ENCODE data around the gene CTU1.

CTU1 gene

DNA sequence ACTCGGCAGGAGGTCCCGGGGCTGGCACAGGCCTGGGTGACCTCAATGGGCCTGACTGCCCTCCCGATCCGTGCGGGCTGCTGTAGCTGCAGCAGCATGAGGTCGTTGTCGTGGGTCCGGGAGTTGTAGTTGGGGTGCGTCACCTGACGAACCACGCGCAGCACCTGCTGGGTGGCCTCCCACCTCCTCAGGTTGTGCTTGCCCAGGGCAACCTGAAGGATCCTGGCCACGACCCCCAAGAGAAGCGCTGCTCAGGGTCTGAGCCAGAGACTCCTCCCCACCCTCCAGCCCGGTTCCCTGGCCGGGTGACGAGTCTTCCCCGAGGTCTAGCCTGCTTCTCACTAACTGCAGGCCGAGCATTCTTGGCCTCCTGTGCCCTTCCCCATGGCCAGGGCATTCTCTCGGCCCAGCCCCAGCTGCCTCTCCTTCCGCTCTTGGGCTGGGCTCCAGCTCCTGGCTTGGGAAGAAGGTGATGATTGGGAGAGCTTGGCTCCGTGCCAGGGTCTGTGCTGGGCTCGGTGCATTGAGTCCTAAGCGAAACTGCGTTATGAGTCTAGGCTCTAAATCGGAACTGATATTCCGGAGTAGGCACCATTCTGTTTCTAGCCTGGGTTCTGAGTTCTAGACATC lies 28.6 kb downstream of the CTU1 start:
- no peak for DNase-seq

DNA sequence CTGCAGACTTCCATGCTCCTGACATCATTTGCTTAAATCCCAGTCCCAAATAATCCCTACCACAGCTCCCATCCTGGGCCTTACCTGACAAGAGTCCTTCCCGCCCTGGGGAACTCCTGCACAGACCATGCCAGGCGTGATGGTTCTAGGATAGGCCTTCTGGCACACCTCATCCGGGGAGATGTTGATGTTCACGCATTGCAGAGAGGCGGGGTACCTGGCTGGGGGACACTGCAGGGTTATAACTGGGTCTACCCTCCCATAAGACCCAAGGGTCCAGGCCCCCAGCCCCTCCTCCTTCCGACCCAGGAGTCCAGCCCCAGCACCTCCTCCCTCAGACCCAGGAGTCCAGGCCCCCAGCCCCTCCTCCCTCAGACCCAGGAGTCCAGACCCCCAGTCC lies 29.5 kb downstream of the CTU1 start:
- DNase-seq: no peak

DNA sequence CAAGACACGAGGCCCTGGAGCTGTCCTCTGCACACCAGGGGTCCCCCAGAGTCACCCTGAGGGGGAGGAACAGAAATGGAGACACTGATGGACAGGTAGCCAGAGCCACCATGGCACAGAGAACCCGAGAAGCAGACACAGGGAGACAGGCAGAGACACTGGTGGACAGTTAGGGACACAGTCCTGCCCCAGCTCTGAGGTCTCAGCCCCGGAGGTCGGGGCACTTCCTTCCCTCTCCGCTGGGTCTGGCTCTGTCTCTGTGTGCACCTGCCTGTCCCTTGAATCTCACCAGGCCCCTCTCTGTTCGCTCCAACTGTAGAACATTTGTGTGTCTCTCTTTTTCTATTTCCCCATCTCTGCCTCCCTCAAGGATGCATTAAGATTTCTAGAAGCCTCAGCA lies 30.1 kb downstream of the CTU1 start:
- no peak for DNase-seq

DNA sequence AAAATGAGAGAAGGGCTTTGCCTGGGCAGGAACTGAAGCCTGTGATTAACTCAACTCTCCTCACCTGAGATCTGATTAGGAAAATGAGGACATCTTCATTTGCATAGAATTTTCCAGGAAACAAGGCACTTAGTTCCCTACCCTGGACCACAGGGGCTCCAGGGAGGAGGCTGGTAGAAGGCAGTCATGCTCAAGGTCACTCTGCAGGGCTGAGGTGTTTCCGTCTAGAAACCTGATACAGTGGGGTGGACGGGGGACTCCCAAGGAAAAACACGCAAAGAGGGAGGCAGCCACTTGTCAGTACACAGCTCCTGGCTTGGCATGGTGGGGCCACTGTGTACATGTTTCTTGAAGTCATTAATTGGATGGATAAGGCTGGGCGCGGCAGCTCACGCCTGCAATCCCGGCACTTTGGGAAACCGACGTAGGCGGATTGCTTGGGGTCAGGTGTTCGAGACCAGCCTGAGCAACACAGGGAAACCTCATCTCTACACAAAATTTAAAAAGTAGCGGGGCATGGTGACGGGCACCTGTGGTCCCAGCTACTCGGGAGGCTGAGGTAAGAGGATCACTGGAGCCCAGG lies 31.5 kb downstream of the CTU1 start:
- no peak for DNase-seq

DNA sequence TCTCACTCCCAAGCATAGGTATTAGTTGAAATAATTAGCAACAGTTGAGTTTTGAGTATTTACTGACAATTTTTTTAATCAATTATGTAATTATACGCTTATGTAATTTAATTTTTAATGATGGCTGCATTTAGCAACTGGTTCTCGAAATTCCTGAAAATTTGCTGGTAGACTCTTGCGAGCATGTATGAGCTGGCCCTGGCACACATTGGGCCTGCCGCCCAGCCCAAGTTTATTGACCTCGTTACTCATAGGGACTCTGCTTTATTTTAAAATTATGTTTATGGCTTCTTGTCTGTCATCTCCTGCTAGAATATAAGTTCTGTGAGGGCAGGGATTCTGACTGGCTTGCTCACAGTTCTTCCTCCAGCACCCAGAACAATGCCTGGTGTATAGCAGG lies 32.2 kb downstream of the CTU1 start:
- no peak for DNase-seq

DNA sequence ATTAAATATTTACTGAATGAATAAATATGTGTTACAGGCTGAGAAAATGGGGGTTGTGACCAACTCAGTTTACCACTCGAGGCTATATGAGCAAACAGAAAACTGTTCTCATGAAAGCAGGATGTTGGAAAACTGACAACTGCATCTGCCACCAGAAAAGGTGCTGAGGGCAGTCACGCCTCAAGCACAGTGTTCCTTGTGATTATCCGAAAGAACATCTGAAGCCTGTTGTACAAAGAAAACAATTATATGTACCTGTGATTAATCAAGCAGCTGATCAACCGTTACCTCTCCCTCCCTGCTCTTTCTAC lies 37.2 kb downstream of the CTU1 start:
- DNase-seq: no peak

DNA sequence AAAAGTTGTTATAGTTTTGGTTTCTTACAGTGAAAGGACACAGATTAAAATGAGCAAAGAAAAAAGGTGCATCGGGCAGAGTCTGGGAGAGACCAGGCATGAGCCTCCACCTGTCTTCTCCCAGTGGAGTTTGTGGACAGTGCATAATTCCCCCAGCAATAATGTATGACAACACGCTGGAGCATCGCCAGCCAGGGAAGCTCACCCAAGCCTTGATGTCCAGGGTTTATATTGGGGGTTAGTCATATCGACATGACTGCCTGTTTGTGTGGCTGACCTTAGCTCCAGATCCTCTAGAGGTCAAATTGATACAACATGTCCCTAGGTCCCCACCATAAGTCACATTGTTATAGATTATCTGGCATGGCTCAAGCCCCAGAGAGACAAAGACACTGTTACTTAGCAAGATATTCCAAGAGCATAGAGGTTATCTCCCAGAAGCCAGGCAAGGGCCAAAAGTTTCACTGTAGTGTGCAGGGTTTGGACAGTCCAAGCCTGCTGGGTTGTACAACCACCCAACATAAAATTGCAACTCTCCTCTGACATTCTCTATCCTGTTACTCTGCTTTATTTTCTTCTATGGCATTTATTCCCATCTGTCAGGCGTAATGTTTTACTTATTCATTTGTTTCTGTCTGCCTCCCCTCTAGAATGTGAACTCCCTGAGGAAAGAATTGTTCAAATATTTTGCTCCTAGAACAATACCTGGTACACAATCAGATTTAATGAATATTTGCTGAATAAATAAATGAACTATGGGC lies 37.7 kb downstream of the CTU1 start:
- no peak for DNase-seq

DNA sequence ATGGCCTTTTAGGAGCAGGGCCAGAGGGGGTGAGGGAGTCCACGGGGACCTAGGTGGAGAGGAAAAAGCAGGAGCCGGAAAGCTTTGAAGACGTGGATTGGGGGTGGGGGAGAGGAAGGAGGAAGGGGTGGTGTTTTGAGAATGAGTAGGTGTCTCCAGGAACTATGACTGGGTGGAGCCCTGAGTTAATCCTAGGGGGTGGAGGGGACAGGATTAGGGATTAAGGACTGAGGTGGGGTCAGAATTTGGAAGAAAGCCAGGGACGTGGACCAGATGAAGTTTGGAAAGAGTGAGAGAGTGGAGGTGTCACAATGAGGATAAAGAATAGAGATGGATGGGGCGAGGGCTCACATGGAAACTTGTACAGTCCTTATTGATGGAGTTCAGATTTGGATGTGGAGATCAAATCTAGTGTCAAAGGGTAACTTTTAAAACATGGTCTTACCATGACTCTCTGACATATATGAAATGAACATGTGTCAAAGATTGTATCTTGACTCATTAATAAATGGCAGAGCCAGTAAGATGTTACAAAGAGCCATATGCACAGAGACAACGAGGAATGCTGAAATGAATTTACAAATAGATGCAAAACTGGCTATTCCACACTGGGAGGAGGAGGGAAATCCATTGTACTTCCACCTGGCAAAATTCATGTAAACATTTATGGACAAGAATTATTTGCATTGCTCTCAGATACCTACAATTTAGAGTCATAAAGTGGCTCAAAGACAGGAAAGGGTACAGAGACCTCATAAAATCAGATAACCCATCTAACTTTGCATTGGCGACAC lies 41.6 kb downstream of the CTU1 start:
- no peak for DNase-seq

DNA sequence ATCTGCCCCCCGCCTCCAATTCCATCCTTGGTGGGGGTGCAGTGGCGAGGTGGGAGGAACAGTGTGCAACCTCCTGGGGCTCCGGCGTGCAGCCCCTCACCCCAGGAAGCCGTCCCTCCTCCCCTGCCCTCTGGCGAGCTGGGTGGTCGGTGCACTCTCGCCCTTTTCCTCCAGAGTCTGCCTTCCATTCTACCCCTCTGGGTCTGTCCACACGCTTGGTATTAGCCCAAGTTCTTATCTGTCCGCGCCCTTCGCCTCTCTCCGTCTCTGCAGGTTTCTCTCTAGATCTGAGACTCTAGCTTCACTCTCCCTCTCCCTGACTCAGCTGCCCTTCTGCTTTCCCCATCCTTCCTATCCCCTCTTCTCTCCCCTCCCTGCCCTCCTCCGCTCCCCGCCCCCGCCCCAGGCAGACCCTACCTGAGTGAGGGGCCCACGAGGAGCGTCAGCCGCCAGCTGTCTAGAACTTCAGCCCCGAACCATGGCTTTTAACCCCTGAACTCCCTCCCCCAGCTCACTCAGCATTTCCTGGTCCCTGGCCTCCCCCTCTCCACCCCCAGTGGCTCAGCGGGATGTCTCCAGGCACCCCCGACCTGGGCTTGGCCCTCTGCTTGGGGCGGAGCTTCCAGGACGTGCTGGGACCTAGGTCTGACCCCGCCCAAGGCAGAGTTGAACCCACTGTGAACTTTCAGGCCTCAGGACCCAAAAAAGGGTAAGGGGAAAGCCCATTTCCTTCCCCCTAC lies 42.8 kb downstream of the CTU1 start:
- no peak for DNase-seq

DNA sequence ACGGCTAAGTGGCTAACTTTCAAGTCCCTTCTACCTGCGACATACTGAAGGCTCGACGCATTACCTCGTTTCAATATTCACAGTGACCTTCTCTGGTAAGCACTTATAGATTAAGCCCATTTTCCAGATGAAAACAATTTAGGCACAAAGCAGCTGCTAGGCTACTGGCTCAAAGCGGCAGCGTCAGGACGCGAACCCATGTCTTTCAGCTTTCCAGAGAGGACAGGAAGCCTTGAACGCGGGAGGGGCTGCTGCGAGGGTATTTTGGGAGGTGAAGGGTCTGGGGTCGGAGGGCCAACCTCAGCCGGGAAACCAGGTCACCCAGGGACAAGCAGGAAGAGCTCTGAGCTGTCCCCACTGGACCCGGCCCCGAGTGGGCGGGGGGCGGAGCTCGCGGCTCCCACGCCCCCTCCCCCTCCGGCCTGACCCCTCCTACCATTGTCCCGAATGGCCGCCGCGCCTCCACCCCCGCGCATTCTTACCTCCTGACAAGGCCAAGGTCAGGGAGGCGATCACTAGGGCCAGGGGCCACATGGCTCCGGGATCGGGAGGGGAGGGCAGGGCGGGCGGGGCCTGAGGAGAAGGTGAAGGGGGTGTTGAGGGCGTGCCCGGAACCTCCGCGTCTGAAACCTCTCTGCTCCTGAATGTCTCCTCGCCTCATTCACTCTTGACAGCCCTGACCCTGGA lies 43.5 kb downstream of the CTU1 start, which contains the start of gene KLK13:
Gene KLK13, minus strand, starts transcription at position 559 of the 687 bp plus-strand sequence. Its CDS starts 25 bp downstream, at position 534.
- DNase-seq: no peak

DNA sequence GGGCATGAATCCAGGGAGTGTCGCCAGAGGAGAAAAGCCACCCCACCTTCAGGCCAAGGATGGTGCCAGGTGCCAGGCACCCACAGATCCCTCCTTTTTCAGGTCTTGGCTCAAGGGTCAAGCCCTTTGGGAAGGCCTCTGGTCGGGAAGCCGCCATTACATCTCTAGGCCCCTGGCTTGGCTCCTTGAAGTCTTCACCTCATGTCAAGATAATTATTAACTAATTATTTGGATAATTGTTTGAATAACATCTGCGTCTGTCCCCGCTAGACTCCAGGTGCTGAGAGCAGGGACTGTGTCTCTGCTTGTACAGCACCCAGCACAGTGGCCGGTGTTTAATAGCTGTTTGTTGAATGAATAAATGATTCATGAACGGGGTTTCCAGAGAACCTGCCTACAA lies 44.5 kb downstream of the CTU1 start:
- no peak for DNase-seq

DNA sequence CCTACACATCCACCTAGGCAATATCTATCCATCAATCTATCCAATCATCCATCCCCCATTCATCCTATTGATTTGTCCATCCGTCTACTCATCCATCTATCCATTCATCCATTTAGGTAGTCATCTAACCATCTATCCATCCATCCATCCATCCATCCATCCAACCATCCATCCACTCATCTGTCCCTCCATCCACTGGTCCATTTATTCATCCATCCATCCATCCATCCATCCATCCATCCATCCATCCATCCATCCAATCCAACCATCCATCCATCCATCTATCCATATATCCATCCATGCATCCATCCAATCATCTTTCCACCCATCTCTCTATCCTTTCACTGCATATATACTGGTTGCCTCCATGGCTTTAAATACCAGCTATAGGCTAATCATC lies 47.2 kb downstream of the CTU1 start:
- DNase-seq: no peak

DNA sequence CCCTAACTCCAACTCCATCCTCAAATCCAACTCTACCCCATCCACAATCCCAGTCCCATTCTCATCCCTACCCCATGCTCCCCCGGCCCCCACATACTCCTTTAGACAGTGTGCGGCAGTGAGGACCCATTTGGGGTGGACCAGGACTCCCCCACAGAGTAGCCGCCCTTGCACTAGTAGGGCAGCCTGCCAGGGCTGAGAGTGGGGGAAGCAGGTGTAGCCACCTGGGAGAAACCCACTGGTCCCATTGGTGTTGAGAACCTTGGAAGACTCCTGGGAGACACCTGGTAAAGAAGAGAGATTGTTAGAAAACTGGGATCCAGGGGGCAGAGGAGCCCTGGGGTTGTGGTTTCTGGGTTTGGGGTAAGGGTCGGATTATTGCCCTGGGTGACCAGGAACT lies 47.9 kb downstream of the CTU1 start:
- DNase-seq: no peak

DNA sequence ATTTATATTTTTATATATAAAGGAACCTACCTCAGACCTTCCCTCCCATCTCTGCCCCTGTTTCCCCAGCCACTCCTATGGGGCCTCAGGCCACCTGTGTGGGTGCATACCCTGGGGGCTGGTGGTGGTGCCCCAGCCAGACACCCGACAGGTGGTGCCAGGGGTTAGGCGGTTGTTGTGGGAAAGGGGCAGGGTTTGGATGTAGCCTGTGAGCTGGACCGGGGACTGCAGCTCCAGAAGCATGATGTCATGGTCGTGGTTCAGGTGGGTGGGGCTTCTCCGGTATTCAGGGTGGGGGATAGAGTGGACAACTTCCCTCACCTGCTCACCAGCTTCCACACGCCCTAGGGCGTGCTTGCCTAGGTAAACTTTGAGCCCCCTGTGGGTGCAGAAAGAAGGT lies 48.5 kb downstream of the CTU1 start:
- DNase-seq: no peak

DNA sequence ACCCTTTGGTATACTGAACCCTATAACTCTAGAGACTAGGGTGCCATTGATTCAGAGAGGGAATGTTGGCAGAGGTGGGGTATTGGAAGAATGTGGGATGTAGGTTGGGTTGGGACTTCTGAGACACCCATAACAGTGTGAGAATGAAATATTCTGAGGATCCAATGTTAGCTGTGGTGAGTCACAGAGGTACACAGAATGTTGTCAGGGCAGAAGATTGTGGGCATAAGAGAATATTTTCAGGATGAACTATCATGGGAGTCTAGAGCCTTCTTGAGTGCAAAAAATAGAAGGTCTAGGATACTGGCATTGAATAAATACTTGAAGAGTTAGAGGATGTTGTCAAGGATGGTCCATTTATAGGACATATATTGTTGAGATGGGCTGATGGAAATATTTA lies 52.3 kb downstream of the CTU1 start:
- DNase-seq: no peak

Data from stimulated activated CD4-positive, alpha-beta T cell treated with anti-CD3 and anti-CD28 coated beads, Interleukin-12 subunit alpha, Interleukin-12 subunit beta, amount 100 ng/mL, for 4 hours (primary cell).